ENCODE data around the gene LCOR.
"Not testable (repeated sequence)": the region's sequence is repeated elsewhere in the genome, so short reads cannot be mapped to it uniquely, and the experiment has no call there.

The LCOR gene

GRCh38 chr10:97032624-97033023, 200.5 kb downstream of the LCOR start:
- H3K4me3 ChIP-seq (ENCODE audit: low read depth, low read length): no peak overlapping the region
- TF ChIP-seq CTCF (IDR thresholded peaks at IDR 0.05; ENCODE audit: low read depth, low read length) (no peak), POLR2A (IDR thresholded peaks at IDR 0.05; ENCODE audit: extremely low read depth, insufficient read length) (no peak), MAX (IDR thresholded peaks at IDR 0.05; ENCODE audit: low read depth, low read length) (no peak), MYC (IDR thresholded peaks at IDR 0.05; ENCODE audit: low read depth, low read length) (no peak)
- DNase-seq (ENCODE audit: low read depth): no peak

GRCh38 chr10:97033841-97034240, 201.7 kb downstream of the LCOR start:
- H3K4me3 ChIP-seq (ENCODE audit: low read depth, low read length); DNase-seq (ENCODE audit: low read depth): not testable (repeated sequence)

GRCh38 chr10:97034301-97034700, 202.2 kb downstream of the LCOR start:
- no peak for TF ChIP-seq MAX (IDR thresholded peaks at IDR 0.05; ENCODE audit: low read depth, low read length)
- TF ChIP-seq CTCF (IDR thresholded peaks at IDR 0.05; ENCODE audit: low read depth, low read length): no peak
- no peak for TF ChIP-seq POLR2A (IDR thresholded peaks at IDR 0.05; ENCODE audit: extremely low read depth, insufficient read length)
- no peak for TF ChIP-seq MYC (IDR thresholded peaks at IDR 0.05; ENCODE audit: low read depth, low read length)
- no peak for DNase-seq (ENCODE audit: low read depth)
- H3K4me3 ChIP-seq (ENCODE audit: low read depth, low read length): no peak overlapping the region

- no peak overlapping the region for H3K4me3 ChIP-seq (ENCODE audit: low read depth, low read length)
- no peak for TF ChIP-seq POLR2A (IDR thresholded peaks at IDR 0.05; ENCODE audit: extremely low read depth, insufficient read length)
- no peak for TF ChIP-seq CTCF (IDR thresholded peaks at IDR 0.05; ENCODE audit: low read depth, low read length)
- TF ChIP-seq MYC (IDR thresholded peaks at IDR 0.05; ENCODE audit: low read depth, low read length): no peak
- no peak for TF ChIP-seq MAX (IDR thresholded peaks at IDR 0.05; ENCODE audit: low read depth, low read length)
- DNase-seq (ENCODE audit: low read depth): no peak
Observed at GRCh38 chr10:97034958-97035769, 203.1 kb downstream of the LCOR start.

- DNase-seq (ENCODE audit: low read depth): peak; percentile 76
- TF ChIP-seq MYC (IDR thresholded peaks at IDR 0.05; ENCODE audit: low read depth, low read length): peak; percentile 36; the same call in 1 of the 2 replicates
- TF ChIP-seq POLR2A (IDR thresholded peaks at IDR 0.05; ENCODE audit: extremely low read depth, insufficient read length): no peak
- TF ChIP-seq CTCF (IDR thresholded peaks at IDR 0.05; ENCODE audit: low read depth, low read length): peak; percentile 89
- TF ChIP-seq MAX (IDR thresholded peaks at IDR 0.05; ENCODE audit: low read depth, low read length): peak; percentile 41; the same call in 1 of the 2 replicates
- no peak overlapping the region for H3K4me3 ChIP-seq (ENCODE audit: low read depth, low read length)
Observed at GRCh38 chr10:97037365-97038361, 205.6 kb downstream of the LCOR start.

- no peak for TF ChIP-seq MYC (IDR thresholded peaks at IDR 0.05; ENCODE audit: low read depth, low read length)
- no peak for TF ChIP-seq MAX (IDR thresholded peaks at IDR 0.05; ENCODE audit: low read depth, low read length)
- no peak for TF ChIP-seq POLR2A (IDR thresholded peaks at IDR 0.05; ENCODE audit: extremely low read depth, insufficient read length)
- TF ChIP-seq CTCF (IDR thresholded peaks at IDR 0.05; ENCODE audit: low read depth, low read length): no peak
- DNase-seq (ENCODE audit: low read depth): no peak
- H3K4me3 ChIP-seq (ENCODE audit: low read depth, low read length): no peak overlapping the region
Observed at GRCh38 chr10:97038688-97039087, 206.6 kb downstream of the LCOR start.

Data from NB4 (cell line).